Measurements from ENCODE around the gene RABGAP1L. TPM values are rescaled to one million over a fixed set of nuclear protein-coding genes. Genes with fewer than 3 reads are reported as not detected.

RABGAP1L gene
- total and polyA plus RNA-seq, 2 donors (not counting 3 experiments of a cell fraction or from before 2014, with no cell fraction given): 6.4 to 22.2 TPM

DNA sequence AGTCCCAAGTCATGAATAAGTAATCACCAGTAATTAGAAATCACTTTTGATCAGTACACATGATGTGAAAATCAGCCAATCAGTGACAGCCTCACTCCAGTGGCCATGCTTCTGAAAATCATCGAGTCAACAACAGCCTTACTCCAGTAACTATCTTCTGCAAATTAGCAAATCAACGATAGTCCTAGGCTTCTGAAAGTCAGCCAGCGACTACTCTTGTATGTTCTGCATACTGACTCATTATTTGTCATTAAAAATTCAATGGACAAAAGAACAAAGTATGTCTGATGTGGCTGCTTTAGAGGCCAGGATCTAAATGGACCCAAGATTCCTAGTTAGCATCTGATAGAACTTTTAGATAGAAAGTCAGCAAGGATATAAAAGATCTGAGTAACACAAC is 391.0 kb downstream of the RABGAP1L start:
- Histone ChIP-seq H2AFZ (ENCODE audit: low read depth, low read length) (no peak overlapping the region), H3K79me2 (ENCODE audit: control insufficient read depth, insufficient read depth, low read length) (no peaks in the 10 kb centered on the region), H3K27ac (ENCODE audit: insufficient read depth, low read depth, low read length) (no peak overlapping the region), H3K4me1 (ENCODE audit: control insufficient read depth, extremely low read depth, insufficient read depth, low read length) (no peaks in the 10 kb centered on the region), H3K9ac (replicated peaks; ENCODE audit: extremely low read depth, insufficient read depth, low read length) (no peak overlapping the region), H3K9me1 (replicated peaks; ENCODE audit: control insufficient read depth, extremely low read depth, insufficient read depth, low read length) (no peaks in the 10 kb centered on the region), H3K4me2 (ENCODE audit: insufficient read depth, low read length) (no peak overlapping the region), H4K20me1 (replicated peaks; ENCODE audit: control insufficient read depth, extremely low read depth, insufficient read depth, low read length) (no peaks in the 10 kb centered on the region), H3K36me3 (ENCODE audit: control insufficient read depth in 2 of 2, extremely low read depth in 1 of 2, insufficient read depth in 2 of 2, low read length in 2 of 2) (no peaks in the 10 kb centered on the region), H3K9me3 (replicated peaks; ENCODE audit: control insufficient read depth, insufficient read depth, low read length) (no peaks in the 10 kb centered on the region), H3K4me3 (replicated peaks in 1 of 3; ENCODE audit: insufficient read depth in 1 of 3, low read depth in 1 of 3, low read length in 3 of 3) (no peak overlapping the region), H3K27me3 (ENCODE audit: control insufficient read depth in 2 of 2, insufficient read depth in 2 of 2, low read length in 2 of 2) (no peaks in the 10 kb centered on the region)
- dilution Hi-C loops (cut with MboI; ENCODE audit: extremely low pct_ligation_motif_present, low sequenced_read_pairs) (no loop called here), intact Hi-C loops (cut with micrococcal nuclease) (no loop called here)
- CTCF ChIA-PET: no interaction called here
- POLR2A ChIA-PET: no interaction called here
- BruUV-seq (replicated peaks): no TSS peak
- TF ChIP-seq MAX (IDR thresholded peaks at IDR 0.05; ENCODE audit: insufficient read depth, insufficient read length) (no peak), FOS (IDR thresholded peaks at IDR 0.05; ENCODE audit: borderline replicate concordance, insufficient read depth, low read length) (no peak)
- FAIRE-seq (no peak), DNase-seq (ENCODE audit: low read depth, low spot score) (no peak)

GRCh38 chr1:174556392-174556791 is 397.1 kb downstream of the RABGAP1L start:
- no peak overlapping the region for H3K27ac ChIP-seq (ENCODE audit: insufficient read depth, low read depth, low read length)
- H3K9me3 ChIP-seq (replicated peaks; ENCODE audit: control insufficient read depth, insufficient read depth, low read length): no peaks in the 10 kb centered on the region
- no peaks in the 10 kb centered on the region for H3K27me3 ChIP-seq (ENCODE audit: control insufficient read depth in 2 of 2, insufficient read depth in 2 of 2, low read length in 2 of 2)
- H4K20me1 ChIP-seq (replicated peaks; ENCODE audit: control insufficient read depth, extremely low read depth, insufficient read depth, low read length): no peaks in the 10 kb centered on the region
- ChIA-PET CTCF (no interaction called here), POLR2A (no interaction called here)
- no peaks in the 10 kb centered on the region for H3K79me2 ChIP-seq (ENCODE audit: control insufficient read depth, insufficient read depth, low read length)
- no TSS peak for BruUV-seq (replicated peaks)
- H3K9me1 ChIP-seq (replicated peaks; ENCODE audit: control insufficient read depth, extremely low read depth, insufficient read depth, low read length): no peaks in the 10 kb centered on the region
- H3K36me3 ChIP-seq (ENCODE audit: control insufficient read depth in 2 of 2, extremely low read depth in 1 of 2, insufficient read depth in 2 of 2, low read length in 2 of 2): no peaks in the 10 kb centered on the region
- H3K9ac ChIP-seq (replicated peaks; ENCODE audit: extremely low read depth, insufficient read depth, low read length): no peak overlapping the region
- no peaks in the 10 kb centered on the region for H3K4me1 ChIP-seq (ENCODE audit: control insufficient read depth, extremely low read depth, insufficient read depth, low read length)
- dilution Hi-C loops (cut with MboI; ENCODE audit: extremely low pct_ligation_motif_present, low sequenced_read_pairs) (no loop called here), intact Hi-C loops (cut with micrococcal nuclease) (no loop called here)
- DNase-seq (ENCODE audit: low read depth, low spot score) (no peak), FAIRE-seq (no peak)
- TF ChIP-seq FOS (IDR thresholded peaks at IDR 0.05; ENCODE audit: borderline replicate concordance, insufficient read depth, low read length): no peak
- TF ChIP-seq MYC (IDR thresholded peaks at IDR 0.05; ENCODE audit: low read depth, low read length): no peak
- no peak for TF ChIP-seq JUN (IDR thresholded peaks at IDR 0.05; ENCODE audit: borderline replicate concordance, insufficient read depth, insufficient read length, low read depth)
- no peak for TF ChIP-seq EZH2 (IDR thresholded peaks at IDR 0.05; ENCODE audit: borderline replicate concordance, low read depth, low read length, severe bottlenecking)
- TF ChIP-seq, protein P1, sequence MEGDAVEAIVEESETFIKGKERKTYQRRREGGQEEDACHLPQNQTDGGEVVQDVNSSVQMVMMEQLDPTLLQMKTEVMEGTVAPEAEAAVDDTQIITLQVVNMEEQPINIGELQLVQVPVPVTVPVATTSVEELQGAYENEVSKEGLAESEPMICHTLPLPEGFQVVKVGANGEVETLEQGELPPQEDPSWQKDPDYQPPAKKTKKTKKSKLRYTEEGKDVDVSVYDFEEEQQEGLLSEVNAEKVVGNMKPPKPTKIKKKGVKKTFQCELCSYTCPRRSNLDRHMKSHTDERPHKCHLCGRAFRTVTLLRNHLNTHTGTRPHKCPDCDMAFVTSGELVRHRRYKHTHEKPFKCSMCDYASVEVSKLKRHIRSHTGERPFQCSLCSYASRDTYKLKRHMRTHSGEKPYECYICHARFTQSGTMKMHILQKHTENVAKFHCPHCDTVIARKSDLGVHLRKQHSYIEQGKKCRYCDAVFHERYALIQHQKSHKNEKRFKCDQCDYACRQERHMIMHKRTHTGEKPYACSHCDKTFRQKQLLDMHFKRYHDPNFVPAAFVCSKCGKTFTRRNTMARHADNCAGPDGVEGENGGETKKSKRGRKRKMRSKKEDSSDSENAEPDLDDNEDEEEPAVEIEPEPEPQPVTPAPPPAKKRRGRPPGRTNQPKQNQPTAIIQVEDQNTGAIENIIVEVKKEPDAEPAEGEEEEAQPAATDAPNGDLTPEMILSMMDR (IDR thresholded peaks at IDR 0.05; ENCODE audit: extremely low read depth in 1 of 2, insufficient read depth in 1 of 2, low read depth in 1 of 2, low read length in 2 of 2): no peak
- no peak for TF ChIP-seq POLR2A (IDR thresholded peaks at IDR 0.05; ENCODE audit: low read depth, low read length)
- TF ChIP-seq POLR2AphosphoS5 (IDR thresholded peaks at IDR 0.05; ENCODE audit: insufficient read depth, low read depth, low read length): no peak
- TF ChIP-seq MAX (IDR thresholded peaks at IDR 0.05; ENCODE audit: insufficient read depth, insufficient read length): no peak
- TF ChIP-seq GATA2 (IDR thresholded peaks at IDR 0.05; ENCODE audit: insufficient read depth, insufficient read length, low read depth, low read length): no peak
- H2AFZ ChIP-seq (ENCODE audit: low read depth, low read length): no peak overlapping the region
- no peak overlapping the region for H3K4me2 ChIP-seq (ENCODE audit: insufficient read depth, low read length)
- H3K4me3 ChIP-seq (replicated peaks in 1 of 3; ENCODE audit: insufficient read depth in 1 of 3, low read depth in 1 of 3, low read length in 3 of 3): no peak overlapping the region

All from endothelial cell of umbilical vein (primary cell).